ENCODE data around the gene TNFRSF21. TPM values are rescaled to one million over a fixed set of nuclear protein-coding genes. Genes with fewer than 3 reads are reported as not detected.

The TNFRSF21 gene
- total and polyA plus RNA-seq, 10 of the 15 experiments (the other 5 are each of a cell fraction or from before 2014, with no cell fraction given), result 0.09 to 1.0 (median 0.27) TPM

- no peak for FAIRE-seq
Observed at GRCh38 chr6:47187893-47188587, 121.7 kb downstream of the TNFRSF21 start.

More at GRCh38 chr6:47187893-47188587, 121.7 kb downstream of the TNFRSF21 start:
- Histone ChIP-seq H3K9ac (ENCODE audit: control insufficient read depth, insufficient read depth, low read length) (no peak overlapping the region), H3K27ac (ENCODE audit: control insufficient read depth, insufficient read depth) (no peak overlapping the region), H3K4me1 (ENCODE audit: control insufficient read depth, insufficient read depth, low read length) (no peaks in the 10 kb centered on the region), H3K79me2 (ENCODE audit: control insufficient read depth, insufficient read depth, low read length) (no peaks in the 10 kb centered on the region), H3K4me3 (no peak overlapping the region), H3K9me3 (replicated peaks; ENCODE audit: control insufficient read depth, insufficient read depth, low read length) (no peaks in the 10 kb centered on the region), H3K36me3 (ENCODE audit: control insufficient read depth in 2 of 2, insufficient read depth in 2 of 2, low read length in 1 of 2) (no peaks in the 10 kb centered on the region), H2AFZ (ENCODE audit: control insufficient read depth, low read depth, low read length) (no peak overlapping the region), H3K27me3 (replicated peaks in 1 of 2; ENCODE audit: control insufficient read depth in 2 of 2, insufficient read depth in 2 of 2, low read length in 1 of 2) (peaks cover 0 to 3% of the 10 kb centered on the region in 2 experiments; a peak in 1 of 4 replicates), H4K20me1 (ENCODE audit: control insufficient read depth, insufficient read depth) (no peaks in the 10 kb centered on the region), H3K4me2 (ENCODE audit: control insufficient read depth, insufficient read depth) (no peak overlapping the region)
- in situ Hi-C loops (cut with MboI) (no loop called here), intact Hi-C loops (cut with micrococcal nuclease; ENCODE audit: unreplicated experiment) (no loop called here)
- POLR2A ChIA-PET, result interaction anchor here (0.8 kb wide), 1 partner anchor 10 kb away, joined by 3 read pairs; no protein-coding TSS in a partner anchor
- SMC1A ChIA-PET (ENCODE audit: uncharacterized antibody, unreplicated experiment), result no interaction called here
- WGBS (ENCODE audit: insufficient coverage, insufficient replicate concordance, low lambda C conversion rate, missing lambda C conversion rate), result 2% methylated on average over 5 of the region's 5 CpGs
- CTCF ChIA-PET, result no interaction called here
- ATAC-seq (no peak), DNase-seq (ENCODE audit: low read depth, low spot score) (no peak)
- TF ChIP-seq NKRF (conservative IDR thresholded peaks at IDR 0.05) (no peak), GATAD2B (conservative IDR thresholded peaks at IDR 0.05; ENCODE audit: low read depth) (no peak), SP1 (IDR thresholded peaks at IDR 0.05; ENCODE audit: low read depth, low read length) (no peak), ZBTB4 (CRISPR knock-in tag; IDR thresholded peaks at IDR 0.05) (no peak), SIX5 (IDR thresholded peaks at IDR 0.05; ENCODE audit: low read depth, low read length, severe bottlenecking) (no peak), CREM (IDR thresholded peaks at IDR 0.05; ENCODE audit: low read depth) (no peak), TCF12 (IDR thresholded peaks at IDR 0.05; ENCODE audit: low read depth, low read length) (no peak), ZSCAN29 (IDR thresholded peaks at IDR 0.05) (no peak), PAX8 (IDR thresholded peaks at IDR 0.05) (no peak), RELA (IDR thresholded peaks at IDR 0.05; ENCODE audit: borderline replicate concordance, partially characterized antibody) (no peak), CBX3 (IDR thresholded peaks at IDR 0.05; ENCODE audit: borderline replicate concordance, low read depth) (no peak), SMAD5 (IDR thresholded peaks at IDR 0.05; ENCODE audit: low read depth) (no peak), YY1 (IDR thresholded peaks at IDR 0.05; ENCODE audit: low read depth, low read length) (no peak), RELB (IDR thresholded peaks at IDR 0.05; ENCODE audit: low read depth) (no peak), RBBP5 (conservative IDR thresholded peaks at IDR 0.05) (no peak), NFIC (IDR thresholded peaks at IDR 0.05; ENCODE audit: low read depth, low read length) (no peak), HDAC6 (IDR thresholded peaks at IDR 0.05; ENCODE audit: unreplicated experiment) (no peak)
- RAD21 ChIA-PET (ENCODE audit: unreplicated experiment), result no interaction called here
- no TSS peak for BruUV-seq (replicated peaks)
